ENCODE data around the gene SFXN3.

Gene SFXN3

GRCh38 chr10:101076630-101077029, 45.6 kb downstream of the SFXN3 start:
- DNase-seq (ENCODE audit: low read depth): no peak

DNA sequence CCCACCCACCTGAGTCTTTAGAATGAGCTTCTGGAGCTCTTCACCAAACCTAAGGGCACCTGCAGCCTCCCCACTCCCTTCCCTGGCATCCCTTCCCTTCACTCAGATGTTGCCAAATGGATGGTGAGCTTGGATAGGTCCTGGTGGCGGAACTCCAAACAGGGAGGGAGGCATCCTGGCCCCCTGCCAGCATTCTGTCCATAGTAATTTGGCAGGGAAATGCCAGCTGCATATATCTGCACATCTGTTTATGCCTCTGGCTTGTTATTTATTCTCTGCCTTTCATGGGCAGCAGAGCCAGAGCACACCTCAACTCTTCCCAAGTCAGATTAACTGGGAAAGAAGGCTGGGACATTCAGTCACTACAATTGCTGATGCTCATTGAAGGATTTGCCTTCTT, 48.8 kb downstream of the SFXN3 start:
- DNase-seq (ENCODE audit: low read depth): no peak

DNA sequence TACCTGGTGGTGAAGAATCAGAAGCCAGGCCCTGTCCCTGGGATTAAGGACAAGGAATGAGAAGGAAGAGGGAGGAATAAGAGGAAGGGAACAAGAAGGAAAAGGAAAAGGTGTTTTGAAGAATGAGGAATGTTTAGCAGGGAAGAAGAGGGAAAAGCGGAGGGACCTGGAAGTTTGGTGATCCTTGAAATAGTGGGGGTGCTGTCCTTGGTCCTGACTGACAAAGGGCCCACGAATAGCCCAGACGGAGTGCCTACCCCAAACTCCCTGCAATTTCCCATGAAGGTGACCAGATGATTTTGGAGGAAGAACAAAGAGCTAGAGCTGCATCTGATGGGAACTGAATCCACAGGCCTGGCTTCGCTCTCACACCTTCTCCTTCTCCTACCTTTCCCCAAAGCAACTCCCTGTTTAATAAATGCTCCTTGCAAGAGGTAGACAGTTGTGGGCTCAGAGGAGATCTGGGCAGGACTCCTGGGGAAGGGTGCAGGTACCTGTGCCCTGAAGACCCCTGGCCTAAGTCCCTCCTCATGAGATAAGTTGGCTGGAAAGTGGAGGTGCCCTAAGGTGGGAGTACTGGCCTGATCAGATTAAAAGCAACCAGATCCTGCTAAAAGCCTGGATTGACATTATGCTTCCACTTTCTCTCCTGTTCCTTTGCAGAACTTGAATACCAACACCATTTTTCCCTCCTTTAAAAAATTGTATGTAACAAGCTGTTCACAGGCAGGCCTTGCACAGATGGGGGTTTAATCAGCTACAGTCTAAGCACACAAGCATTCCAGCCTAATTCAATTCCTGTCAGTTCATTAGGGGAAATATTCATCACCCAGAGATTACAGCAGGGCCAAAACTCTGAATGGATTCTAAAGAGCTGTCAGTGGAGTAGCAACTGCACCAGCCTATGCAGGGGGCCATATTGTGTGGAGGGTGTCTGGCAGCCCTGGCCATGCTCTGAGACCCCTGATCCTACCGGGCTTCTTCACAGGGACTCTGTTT, 50.2 kb downstream of the SFXN3 start:
- DNase-seq (ENCODE audit: low read depth): no peak

DNA sequence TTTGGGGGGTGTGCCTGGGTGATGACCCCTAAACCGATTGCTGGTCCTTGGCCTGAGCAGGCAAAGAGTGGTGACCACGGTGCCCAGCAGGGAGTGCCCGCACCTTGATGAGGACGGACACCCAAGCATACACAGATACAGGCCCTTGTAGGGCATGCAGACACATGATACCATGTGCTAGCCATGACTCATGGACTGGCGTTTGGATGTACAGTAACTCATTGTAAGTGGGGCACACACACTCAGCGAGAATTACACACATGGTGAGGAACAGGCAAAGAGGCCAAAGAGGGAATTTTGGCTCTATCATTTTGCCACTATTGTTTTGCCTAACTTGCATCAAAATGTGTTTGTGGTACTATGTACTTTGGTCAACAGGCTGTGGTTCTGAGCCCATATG, 54.8 kb downstream of the SFXN3 start:
- DNase-seq (ENCODE audit: low read depth): no peak

GRCh38 chr10:101087376-101087775, 56.3 kb downstream of the SFXN3 start:
- DNase-seq (ENCODE audit: low read depth): no peak

GRCh38 chr10:101087965-101088364, 56.9 kb downstream of the SFXN3 start:
- no peak for DNase-seq (ENCODE audit: low read depth)

DNA sequence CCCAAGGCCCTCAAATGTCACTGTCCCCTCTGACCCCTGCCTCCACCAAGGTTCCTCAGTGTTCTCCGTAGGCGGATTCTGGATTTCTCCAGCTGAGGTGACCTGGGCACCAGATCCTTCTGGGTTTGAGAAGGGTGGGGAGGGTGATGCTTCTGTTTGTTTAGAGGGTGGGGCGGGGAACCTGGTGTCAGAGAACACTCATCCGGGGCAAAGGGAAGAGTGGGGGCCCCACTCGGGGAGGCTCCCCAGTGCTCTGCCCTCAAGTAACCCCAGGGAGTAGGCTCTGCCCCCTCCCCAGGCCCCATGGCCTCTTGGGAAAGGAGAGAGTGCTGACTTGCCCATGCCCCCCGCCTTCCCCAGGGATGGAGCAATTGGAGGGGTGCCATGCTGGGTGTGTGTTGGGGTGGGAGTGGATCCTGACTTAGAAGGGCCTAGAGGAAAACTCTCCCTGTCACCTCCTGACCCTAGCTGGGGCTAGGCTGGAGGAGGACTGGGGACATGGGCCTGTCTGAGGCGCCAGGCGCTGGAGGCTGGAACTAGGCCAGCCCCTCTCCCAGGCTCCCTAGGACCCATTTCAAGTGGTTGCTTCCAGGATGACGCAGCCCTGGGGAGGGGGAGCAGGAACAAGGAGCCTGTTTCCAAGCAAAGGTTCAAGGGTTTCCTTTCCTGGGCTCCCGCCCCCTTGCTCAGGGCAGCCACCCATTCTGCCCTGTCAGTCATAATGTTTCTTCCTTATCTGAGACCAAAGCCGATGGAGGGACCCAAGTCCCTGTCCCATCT, 58.7 kb downstream of the SFXN3 start:
- DNase-seq (ENCODE audit: low read depth): no peak

DNA sequence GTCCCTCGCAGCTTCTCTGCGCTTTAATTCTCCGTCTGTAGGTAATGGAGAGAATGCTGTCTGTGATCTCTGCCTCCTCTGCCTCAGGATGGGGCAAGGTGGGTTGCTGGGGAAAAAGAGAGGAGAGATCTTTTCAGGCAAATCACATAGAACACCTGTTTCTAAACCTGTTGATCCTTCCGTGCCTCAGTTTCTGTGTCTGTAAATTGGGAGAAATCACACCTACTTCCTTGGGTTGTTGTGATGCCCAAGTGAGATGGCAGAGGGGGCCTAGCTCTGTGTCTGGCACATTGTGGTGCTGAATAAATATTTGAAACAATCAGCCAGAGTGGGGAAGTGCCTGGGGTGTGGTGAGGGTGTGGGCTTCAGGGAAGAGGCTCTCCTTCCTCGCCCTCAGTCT, 59.6 kb downstream of the SFXN3 start:
- DNase-seq (ENCODE audit: low read depth): no peak

Measured in HS-5 (cell line).